GM10266 (cell line): ENCODE data around the gene TEX51.

Experiments
- DNase-seq: peaks from one replicate; pipeline ENCODE4 v3.0.0; 2012; ENCODE audit errors: extremely low spot score
- TF ChIP-seq, protein P1 (sequence below): IDR thresholded peaks from 2 replicates; pipeline ENCODE4 v1.5.1; 2012; ENCODE audit warnings: mild to moderate bottlenecking, low read depth; ENCODE audit not compliant: control insufficient read depth, insufficient read depth; ENCODE audit errors: missing control alignments

Gene TEX51

DNA sequence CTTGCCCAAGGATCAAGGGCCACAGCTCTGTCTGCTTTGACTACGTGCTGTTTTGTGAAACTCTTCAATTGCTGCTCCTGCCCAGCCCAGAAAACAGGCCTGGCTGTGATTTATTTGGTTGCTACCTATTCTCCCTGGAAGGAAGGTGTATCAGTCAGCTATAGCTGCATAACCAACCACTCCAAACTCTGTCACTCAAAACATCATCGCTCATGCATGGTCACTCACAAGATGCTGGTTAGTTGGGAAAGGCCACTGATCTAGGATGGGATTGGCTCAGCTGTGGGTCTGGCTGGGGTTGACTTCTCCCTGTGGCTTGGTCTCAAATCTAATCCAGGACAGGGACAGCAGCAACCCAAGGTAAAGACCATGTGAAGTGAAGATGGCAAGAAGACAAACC is 14.6 kb downstream of the TEX51 start:
- TF ChIP-seq, protein P1, sequence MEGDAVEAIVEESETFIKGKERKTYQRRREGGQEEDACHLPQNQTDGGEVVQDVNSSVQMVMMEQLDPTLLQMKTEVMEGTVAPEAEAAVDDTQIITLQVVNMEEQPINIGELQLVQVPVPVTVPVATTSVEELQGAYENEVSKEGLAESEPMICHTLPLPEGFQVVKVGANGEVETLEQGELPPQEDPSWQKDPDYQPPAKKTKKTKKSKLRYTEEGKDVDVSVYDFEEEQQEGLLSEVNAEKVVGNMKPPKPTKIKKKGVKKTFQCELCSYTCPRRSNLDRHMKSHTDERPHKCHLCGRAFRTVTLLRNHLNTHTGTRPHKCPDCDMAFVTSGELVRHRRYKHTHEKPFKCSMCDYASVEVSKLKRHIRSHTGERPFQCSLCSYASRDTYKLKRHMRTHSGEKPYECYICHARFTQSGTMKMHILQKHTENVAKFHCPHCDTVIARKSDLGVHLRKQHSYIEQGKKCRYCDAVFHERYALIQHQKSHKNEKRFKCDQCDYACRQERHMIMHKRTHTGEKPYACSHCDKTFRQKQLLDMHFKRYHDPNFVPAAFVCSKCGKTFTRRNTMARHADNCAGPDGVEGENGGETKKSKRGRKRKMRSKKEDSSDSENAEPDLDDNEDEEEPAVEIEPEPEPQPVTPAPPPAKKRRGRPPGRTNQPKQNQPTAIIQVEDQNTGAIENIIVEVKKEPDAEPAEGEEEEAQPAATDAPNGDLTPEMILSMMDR, result no peak
- DNase-seq, result no peak

DNA sequence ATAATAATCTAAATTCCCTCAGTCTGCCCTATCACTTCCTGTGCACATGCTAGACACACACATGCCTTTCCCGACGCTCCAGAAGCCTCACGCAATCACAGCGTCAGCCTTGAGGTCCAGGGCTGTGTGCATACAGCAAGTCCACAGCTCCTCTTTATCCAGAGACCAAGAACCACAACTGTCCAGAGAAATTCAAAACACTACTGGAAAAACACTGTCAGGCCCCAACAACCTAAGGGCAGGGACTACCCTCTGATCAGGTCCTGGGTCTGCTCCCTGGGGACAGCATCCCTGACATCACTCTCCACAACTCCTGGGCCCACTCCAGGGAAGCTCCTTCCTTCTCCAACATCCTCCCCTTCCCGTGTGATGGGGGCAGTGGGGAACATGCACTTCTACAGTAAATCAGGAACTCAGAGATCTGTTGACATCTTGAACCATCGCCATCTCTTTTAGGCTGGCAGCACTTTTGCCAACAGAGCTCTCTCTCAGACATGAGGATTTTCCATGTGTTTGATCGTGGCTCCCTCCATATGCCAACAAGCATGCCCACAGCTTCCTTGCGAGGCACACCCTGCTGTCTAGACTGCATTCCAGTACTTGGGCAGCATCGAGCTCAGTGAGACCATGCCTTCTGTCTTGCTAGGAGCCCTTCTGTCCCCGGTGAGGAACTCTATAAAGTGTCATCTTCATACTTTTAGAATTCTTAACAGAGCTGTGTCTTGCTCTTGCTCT is 15.4 kb downstream of the TEX51 start:
- no peak for DNase-seq
- TF ChIP-seq, protein P1, result no peak

DNA sequence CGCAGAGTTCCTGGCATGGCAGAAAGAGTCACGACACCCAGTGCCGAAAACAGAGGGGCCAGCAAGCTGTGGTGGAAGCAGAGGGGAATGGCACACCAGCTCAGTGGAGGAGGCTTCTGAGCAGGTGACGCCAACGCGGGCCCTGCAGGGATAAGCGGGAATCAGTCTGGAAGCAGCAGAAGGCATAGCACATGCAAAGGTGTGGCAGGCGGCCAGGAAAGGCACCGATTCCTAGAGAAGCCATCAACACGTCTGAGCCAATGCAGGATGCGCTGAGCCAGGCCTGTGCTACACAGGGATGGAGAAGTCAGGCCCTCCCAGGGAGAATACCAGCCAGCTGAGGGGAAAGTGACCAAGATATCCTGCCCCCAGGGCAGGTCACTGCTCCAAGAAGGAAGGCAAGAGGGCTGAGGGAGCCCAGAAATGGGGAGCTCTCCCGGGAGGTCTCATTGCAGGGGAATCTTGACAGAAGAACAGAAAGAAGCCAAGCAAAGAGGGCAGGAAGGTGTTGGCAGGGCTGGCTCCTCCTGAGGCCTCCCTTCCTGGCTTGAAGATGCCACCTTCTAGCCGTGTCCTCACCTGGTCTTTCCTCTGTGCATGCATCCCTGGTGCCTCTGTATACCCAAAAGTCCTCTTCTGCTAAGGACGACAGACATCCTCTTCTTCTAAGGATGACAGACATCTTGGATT is 16.3 kb downstream of the TEX51 start:
- TF ChIP-seq, protein P1, result no peak
- no peak for DNase-seq

DNA sequence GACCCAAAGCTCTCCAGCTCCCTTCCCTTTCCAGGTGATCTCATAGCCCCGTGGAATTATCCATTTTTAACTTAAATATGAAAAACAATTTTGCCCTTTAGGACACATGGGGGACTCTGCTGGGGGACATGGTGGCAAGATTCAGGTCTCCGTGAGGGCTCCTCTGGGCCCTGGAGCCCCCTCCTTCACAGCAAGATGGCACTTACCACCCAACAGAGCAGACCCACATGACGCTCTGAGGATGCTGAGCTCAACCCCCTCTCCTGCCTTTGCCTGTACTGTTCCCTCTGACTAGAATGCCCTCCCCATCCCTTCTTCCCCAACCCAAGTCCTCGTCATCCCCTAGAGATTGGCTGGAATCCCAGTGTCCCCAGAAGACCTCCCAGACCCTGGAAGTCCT is 17.2 kb downstream of the TEX51 start:
- TF ChIP-seq, protein P1, result no peak
- no peak for DNase-seq

DNA sequence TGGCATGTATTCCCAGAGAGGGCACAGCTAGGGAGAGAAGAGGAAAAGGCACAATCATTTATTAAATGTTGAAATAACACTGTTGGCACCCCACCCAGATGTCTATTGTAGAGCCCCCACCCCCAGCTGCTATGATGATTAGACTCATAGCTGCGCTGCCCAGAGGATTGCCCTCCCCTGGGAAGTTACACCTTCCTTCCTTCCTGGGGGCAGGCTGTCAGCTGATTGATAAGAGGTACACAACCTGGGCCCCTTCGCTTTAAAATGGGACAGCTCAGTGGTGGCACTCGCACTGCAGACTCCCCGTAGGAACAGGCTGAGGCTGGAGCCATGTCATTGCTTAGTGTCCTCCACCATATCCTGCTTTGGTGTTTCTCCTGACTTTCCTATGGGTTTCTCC is 18.1 kb downstream of the TEX51 start:
- DNase-seq, result no peak
- TF ChIP-seq, protein P1, result no peak

DNA sequence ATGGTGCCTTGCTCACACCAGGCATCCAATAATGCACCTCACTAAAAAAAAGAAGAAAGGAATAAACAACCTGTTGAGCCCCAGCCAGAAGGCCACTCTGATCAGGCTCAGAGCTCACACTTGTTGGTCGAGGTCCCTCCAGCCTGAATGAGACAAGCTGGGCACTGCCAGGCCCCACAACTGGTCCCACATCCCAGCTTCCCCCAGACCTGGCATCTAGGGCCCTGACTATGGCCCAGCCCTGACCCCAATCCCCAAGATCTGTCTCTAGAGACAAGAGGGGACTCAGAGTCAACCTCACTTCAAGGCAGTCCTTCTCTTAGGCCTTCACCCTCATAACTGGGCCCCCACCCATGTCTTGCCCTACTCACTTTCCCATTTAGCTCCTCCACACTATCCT is 22.4 kb downstream of the TEX51 start:
- TF ChIP-seq, protein P1, result no peak
- DNase-seq, result no peak

DNA sequence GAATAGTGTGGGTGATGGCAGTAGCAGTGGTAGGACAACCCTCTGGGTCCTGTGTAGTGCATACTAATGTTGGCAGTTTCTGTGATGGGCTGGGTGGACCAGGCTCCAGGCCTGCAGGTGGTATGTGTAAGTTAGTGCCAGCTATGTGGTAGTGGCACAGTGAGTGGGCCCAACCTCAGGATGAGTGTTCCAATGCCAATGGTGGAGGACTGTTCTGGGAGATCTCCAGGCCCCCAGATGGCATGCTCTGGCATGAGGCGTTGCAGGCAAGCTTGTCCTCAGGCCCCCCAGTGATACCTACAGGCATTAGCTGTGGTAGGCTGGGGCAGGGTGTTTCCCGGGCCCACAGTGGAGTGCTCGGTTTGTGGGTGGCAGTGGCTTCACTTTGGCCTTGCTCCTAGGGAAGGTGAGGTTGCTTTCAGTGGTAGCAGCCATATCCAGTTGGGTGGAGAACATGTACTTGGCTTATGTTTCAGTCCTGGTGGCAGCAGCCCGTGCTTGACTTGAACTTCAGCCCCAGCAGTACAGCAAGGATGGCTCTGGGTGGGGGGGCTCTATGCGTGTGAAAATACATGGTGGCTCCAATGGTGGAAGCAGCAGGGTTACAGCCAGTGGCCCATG is 32.4 kb downstream of the TEX51 start:
- TF ChIP-seq, protein P1, result no peak
- DNase-seq, result no peak
